ENCODE data around the gene MCM5. TPM values are rescaled to one million over a fixed set of nuclear protein-coding genes. Genes with fewer than 3 reads are reported as not detected.

Gene MCM5
- total RNA-seq, 1 experiment from 2014 or later, result 112 TPM

DNA sequence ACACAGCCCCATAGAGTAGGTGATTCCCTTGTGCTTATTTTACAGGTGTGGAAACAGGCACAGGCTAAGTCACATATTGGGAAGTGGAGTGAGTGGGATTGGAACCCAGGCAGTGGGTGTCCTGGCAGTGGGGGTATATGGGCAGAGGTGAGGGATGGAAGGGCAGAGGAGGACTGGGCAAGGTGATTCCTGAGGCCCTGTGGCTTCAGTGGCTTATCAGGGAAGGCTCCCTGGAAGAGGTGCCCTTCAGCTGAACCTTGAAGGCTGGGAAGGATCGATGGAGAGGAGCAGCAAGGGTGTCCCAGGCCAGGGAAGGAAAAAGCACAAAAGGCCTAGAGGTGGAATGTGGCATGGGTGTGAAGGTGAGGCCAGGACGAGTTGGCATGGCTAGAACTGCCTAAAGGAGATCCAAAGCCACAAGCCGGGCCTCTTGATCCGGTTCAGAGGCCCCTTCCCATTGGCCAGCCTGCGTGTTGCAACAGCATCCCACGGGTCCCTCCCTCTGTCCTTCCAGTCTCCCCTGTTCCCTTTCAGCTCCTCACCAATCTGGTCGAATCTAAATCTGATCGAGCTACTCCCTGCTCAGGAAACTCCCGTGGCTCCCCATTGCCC is 41.7 kb downstream of the MCM5 start:
- H3K4me1 ChIP-seq (ENCODE audit: insufficient read depth, low read length), result peaks cover 9% of the 10 kb centered on the region
- DNase-seq (no peak), ATAC-seq (no peak)
- no peaks in the 10 kb centered on the region for H4K20me1 ChIP-seq (ENCODE audit: low read length)
- no peaks in the 10 kb centered on the region for H3K36me3 ChIP-seq (ENCODE audit: low read depth, low read length)
- no peaks in the 10 kb centered on the region for H3K9me2 ChIP-seq (replicated peaks; ENCODE audit: low read length)
- no peaks in the 10 kb centered on the region for H3K9me3 ChIP-seq (ENCODE audit: low read length)
- H3K79me2 ChIP-seq (ENCODE audit: low read length), result no peaks in the 10 kb centered on the region
- intact Hi-C loops (cut with micrococcal nuclease), result no loop called here
- no peak overlapping the region for H3K4me2 ChIP-seq (ENCODE audit: low read length)
- H3K27me3 ChIP-seq (ENCODE audit: low read length), result no peaks in the 10 kb centered on the region
- CTCF ChIA-PET, result no interaction called here
- no peak overlapping the region for H3K27ac ChIP-seq (ENCODE audit: low read length)
- H3F3A ChIP-seq (ENCODE audit: low read length, unreplicated experiment), result no peaks in the 10 kb centered on the region
- POLR2A ChIA-PET (ENCODE audit: unreplicated experiment), result no interaction called here
- no peak overlapping the region for H3K4me3 ChIP-seq (ENCODE audit: low read length)
- TF ChIP-seq EZH2 (IDR thresholded peaks at IDR 0.05; ENCODE audit: low read length, unreplicated experiment) (no peak), EZH2phosphoT487 (IDR thresholded peaks at IDR 0.05; ENCODE audit: borderline replicate concordance, low read length) (no peak)
- TF ChIP-seq, protein P1, sequence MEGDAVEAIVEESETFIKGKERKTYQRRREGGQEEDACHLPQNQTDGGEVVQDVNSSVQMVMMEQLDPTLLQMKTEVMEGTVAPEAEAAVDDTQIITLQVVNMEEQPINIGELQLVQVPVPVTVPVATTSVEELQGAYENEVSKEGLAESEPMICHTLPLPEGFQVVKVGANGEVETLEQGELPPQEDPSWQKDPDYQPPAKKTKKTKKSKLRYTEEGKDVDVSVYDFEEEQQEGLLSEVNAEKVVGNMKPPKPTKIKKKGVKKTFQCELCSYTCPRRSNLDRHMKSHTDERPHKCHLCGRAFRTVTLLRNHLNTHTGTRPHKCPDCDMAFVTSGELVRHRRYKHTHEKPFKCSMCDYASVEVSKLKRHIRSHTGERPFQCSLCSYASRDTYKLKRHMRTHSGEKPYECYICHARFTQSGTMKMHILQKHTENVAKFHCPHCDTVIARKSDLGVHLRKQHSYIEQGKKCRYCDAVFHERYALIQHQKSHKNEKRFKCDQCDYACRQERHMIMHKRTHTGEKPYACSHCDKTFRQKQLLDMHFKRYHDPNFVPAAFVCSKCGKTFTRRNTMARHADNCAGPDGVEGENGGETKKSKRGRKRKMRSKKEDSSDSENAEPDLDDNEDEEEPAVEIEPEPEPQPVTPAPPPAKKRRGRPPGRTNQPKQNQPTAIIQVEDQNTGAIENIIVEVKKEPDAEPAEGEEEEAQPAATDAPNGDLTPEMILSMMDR (conservative IDR thresholded peaks at IDR 0.05; ENCODE audit: low read depth, low read length), result no peak
- BruUV-seq (replicated peaks), result no TSS peak
- no peak overlapping the region for H3K9ac ChIP-seq (ENCODE audit: low read length)
- H2AFZ ChIP-seq (ENCODE audit: low read length), result no peak overlapping the region

DNA sequence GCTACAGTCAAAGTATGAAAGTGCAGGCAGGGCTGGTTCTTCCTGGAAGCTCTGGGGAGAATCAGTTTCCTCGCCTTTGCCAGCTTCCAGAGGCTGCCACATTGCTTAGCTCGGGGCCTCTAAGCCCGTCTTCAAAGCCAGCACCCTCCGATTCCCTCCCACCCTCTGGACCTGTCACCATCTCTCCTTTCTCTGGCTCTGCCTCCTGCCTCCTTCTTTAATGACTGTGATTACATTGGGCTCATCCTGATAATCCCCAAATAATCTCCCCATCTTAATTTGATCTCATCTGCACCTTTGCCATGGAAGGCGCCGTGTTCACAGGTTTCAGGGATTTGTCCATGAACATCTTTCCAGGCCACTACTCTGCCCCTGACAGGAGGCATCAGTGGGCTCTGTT is 42.5 kb downstream of the MCM5 start:
- Histone ChIP-seq H3K79me2 (ENCODE audit: low read length) (no peaks in the 10 kb centered on the region), H3K4me1 (ENCODE audit: insufficient read depth, low read length) (peaks cover 13% of the 10 kb centered on the region), H3K9me3 (ENCODE audit: low read length) (no peaks in the 10 kb centered on the region), H3K36me3 (ENCODE audit: low read depth, low read length) (no peaks in the 10 kb centered on the region), H4K20me1 (ENCODE audit: low read length) (no peaks in the 10 kb centered on the region), H3K4me2 (ENCODE audit: low read length) (no peak overlapping the region), H3K4me3 (ENCODE audit: low read length) (no peak overlapping the region), H3K9me2 (replicated peaks; ENCODE audit: low read length) (no peaks in the 10 kb centered on the region), H3K9ac (ENCODE audit: low read length) (no peak overlapping the region), H3K27ac (ENCODE audit: low read length) (no peak overlapping the region), H3F3A (ENCODE audit: low read length, unreplicated experiment) (no peaks in the 10 kb centered on the region), H2AFZ (ENCODE audit: low read length) (no peak overlapping the region), H3K27me3 (ENCODE audit: low read length) (no peaks in the 10 kb centered on the region)
- no peak for ATAC-seq
- POLR2A ChIA-PET (ENCODE audit: unreplicated experiment), result no interaction called here
- CTCF ChIA-PET, result no interaction called here
- intact Hi-C loops (cut with micrococcal nuclease), result no loop called here
- TF ChIP-seq, protein P1 (conservative IDR thresholded peaks at IDR 0.05; ENCODE audit: low read depth, low read length), result no peak
- TF ChIP-seq EZH2 (IDR thresholded peaks at IDR 0.05; ENCODE audit: low read length, unreplicated experiment) (no peak), EZH2phosphoT487 (IDR thresholded peaks at IDR 0.05; ENCODE audit: borderline replicate concordance, low read length) (no peak)
- BruUV-seq (replicated peaks), result no TSS peak
- DNase-seq, result no peak

DNA sequence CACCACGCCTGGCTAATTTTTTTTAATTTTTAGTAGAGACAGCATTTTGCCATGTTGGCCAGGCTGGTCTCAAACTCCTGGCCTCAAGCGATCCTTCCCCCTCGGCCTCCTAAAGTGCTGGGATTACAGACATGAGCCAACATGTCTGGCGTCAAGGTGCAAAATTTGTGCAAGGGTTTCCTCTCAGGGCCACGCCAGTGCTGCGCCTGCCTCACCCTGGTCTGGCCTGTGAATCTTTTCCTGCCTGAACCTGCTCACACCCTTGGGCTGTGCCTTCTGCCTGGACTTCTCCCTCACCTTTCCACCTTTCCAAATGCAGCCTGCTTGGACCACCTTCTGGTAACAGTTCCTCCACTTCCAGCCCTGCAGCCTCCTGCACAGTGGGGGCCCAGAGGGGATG is 43.4 kb downstream of the MCM5 start:
- Histone ChIP-seq H4K20me1 (ENCODE audit: low read length) (no peaks in the 10 kb centered on the region), H3K4me3 (ENCODE audit: low read length) (no peak overlapping the region), H3K9me3 (ENCODE audit: low read length) (no peaks in the 10 kb centered on the region), H3K4me1 (ENCODE audit: insufficient read depth, low read length) (peaks cover 13% of the 10 kb centered on the region), H3F3A (ENCODE audit: low read length, unreplicated experiment) (no peaks in the 10 kb centered on the region), H3K27me3 (ENCODE audit: low read length) (no peaks in the 10 kb centered on the region), H3K27ac (ENCODE audit: low read length) (no peak overlapping the region), H3K9ac (ENCODE audit: low read length) (no peak overlapping the region), H3K36me3 (ENCODE audit: low read depth, low read length) (no peaks in the 10 kb centered on the region), H3K4me2 (ENCODE audit: low read length) (no peak overlapping the region), H2AFZ (ENCODE audit: low read length) (no peak overlapping the region), H3K9me2 (replicated peaks; ENCODE audit: low read length) (no peaks in the 10 kb centered on the region), H3K79me2 (ENCODE audit: low read length) (no peaks in the 10 kb centered on the region)
- ChIA-PET POLR2A (ENCODE audit: unreplicated experiment) (no interaction called here), CTCF (no interaction called here)
- intact Hi-C loops (cut with micrococcal nuclease), result no loop called here
- no TSS peak for BruUV-seq (replicated peaks)
- DNase-seq (no peak), ATAC-seq (no peak)
- TF ChIP-seq, protein P1 (conservative IDR thresholded peaks at IDR 0.05; ENCODE audit: low read depth, low read length), result no peak

Data from PC-3 (cell line).